Right lobe of liver (tissue), 6 donors: ENCODE measurements around the gene SPRR2F. TPM values are rescaled to one million over a fixed set of nuclear protein-coding genes. Genes with fewer than 3 reads are reported as not detected.
"Not testable (repeated sequence)": the region's sequence is repeated elsewhere in the genome, so short reads cannot be mapped to it uniquely, and the experiment has no call there.

ENCODE experiments used
- ATAC-seq, 4 donors: fragments of 200-7000 bp; cut with Tn5 transposase; one replicate each; pipeline ENCODE4 v1.9.1; 2020; ENCODE audit warnings: mild to moderate bottlenecking in 4 of 4, moderate library complexity in 4 of 4
- DNase-seq, 3 donors: peaks; one replicate each; pipeline ENCODE4 v3.0.0-alpha.2; 2020
- H3K27ac ChIP-seq, 3 donors: fragments of 200-600 bp; one replicate each; pipeline ENCODE4 v1.8.0; 2022
- H3K27me3 ChIP-seq, 2 donors: fragments of 200-600 bp; one replicate each; pipeline ENCODE4 v1.8.0; 2022
- H3K36me3 ChIP-seq, 4 donors: fragments of 200-600 bp; sonication (generic) in 1 of 4; one replicate each; pipeline versions ENCODE4 v1.5.1 to v1.8.0; 2017 to 2022; ENCODE audit warnings: control low read depth in 1 of 4
- H3K4me1 ChIP-seq, 4 donors: fragments of 200-600 bp; sonication (generic) in 1 of 4; one replicate each; pipeline versions ENCODE4 v1.5.1 to v1.8.0; 2017 to 2022; ENCODE audit warnings: control low read depth in 1 of 4
- H3K4me3 ChIP-seq, 3 donors: fragments of 200-600 bp; one replicate each; pipeline ENCODE4 v1.8.0; 2022
- H3K9me3 ChIP-seq, 4 donors: fragments of 200-600 bp; sonication (generic) in 1 of 4; one replicate each; pipeline versions ENCODE4 v1.5.1 to v1.8.0; 2017 to 2022; ENCODE audit warnings: control low read depth in 1 of 4
- CTCF ChIP-seq, 4 donors: fragments of 200-600 bp in 3 of 4; fragments of 450-650 bp in 1 of 4; IDR thresholded peaks; one replicate each; pipeline versions ENCODE4 v1.5.1 to v1.8.0; 2016 to 2022; ENCODE audit warnings: antibody characterized with exemption in 4 of 4, mild to moderate bottlenecking in 2 of 4
- POLR2A ChIP-seq: fragments of 450-650 bp; IDR thresholded peaks from one replicate; pipeline ENCODE4 v1.6.1; 2017; ENCODE audit warnings: antibody characterized with exemption, mild to moderate bottlenecking
- WGBS: methylation state at CpG from one replicate; pipeline ENCODE4 v1.1.6; 2018; ENCODE audit warnings: low coverage, low lambda C conversion rate; ENCODE audit not compliant: insufficient coverage; ENCODE audit errors: missing lambda C conversion rate; 5-methylcytosine and 5-hydroxymethylcytosine counted together
- intact Hi-C, 2 donors: fragments of 100-400 bp; cut with DNase I; formaldehyde crosslinking; loops; one replicate each; pipeline versions ENCODE4 v1.11.2 to v1.14.1; 2022
- total RNA-seq, 6 experiments: library from RNA; depleted of rRNA in 2 of 6; stranded (reverse); fragments of >200 nt in 2 of 6; fragmentation: NEBNext Ultra II Directional in 3 of 6; extraction: Animal tissue kit (Norgen Biotek cat#: 25700) in 3 of 6; gene quantifications; one replicate each; pipeline versions ENCODE4 v1.1.0 to v1.2.4, GENCODE V29; 2016 to 2023
- donor health status: DM: no; HTN: yes; CAD: no.
- donor health status: DM: no; HTN: no; CAD: no.
- donor health status: DM: no; HTN: no; CAD: no.
- donor health status: DM: no; HTN: yes; CAD: no.
- donor health status: DM: no; HTN: yes; CAD: no.

SPRR2F gene
- total RNA-seq, 6 experiments from 2014 or later = not detected

- no peak overlapping the region for H3K4me3 ChIP-seq
- no peaks in the 10 kb centered on the region for H3K4me1 ChIP-seq
- H3K27me3 ChIP-seq = no peaks in the 10 kb centered on the region
- no peak for TF ChIP-seq POLR2A
- no peak for TF ChIP-seq CTCF (IDR thresholded peaks at IDR 0.05)
- no peaks in the 10 kb centered on the region for H3K9me3 ChIP-seq
- H3K27ac ChIP-seq = no peak overlapping the region
- H3K36me3 ChIP-seq = no peaks in the 10 kb centered on the region
- intact Hi-C loops = no loop called here
- 7% methylated on average over 1 of the region's 3 CpGs for WGBS
- DNase-seq (no peak), ATAC-seq (no peak)
Observed at GRCh38 chr1:153140484-153140883, 27.2 kb upstream of the SPRR2F start.

GRCh38 chr1:153133743-153134142 lies 20.4 kb upstream of the SPRR2F start:
- no CpG with 5 or more reads among the region's 2 CpGs for WGBS
- DNase-seq = no peak
- H3K27ac ChIP-seq = no peak overlapping the region
- H3K9me3 ChIP-seq = no peaks in the 10 kb centered on the region
- TF ChIP-seq CTCF (IDR thresholded peaks at IDR 0.05) = no peak
- H3K4me1 ChIP-seq = no peaks in the 10 kb centered on the region
- no peaks in the 10 kb centered on the region for H3K36me3 ChIP-seq
- no peak overlapping the region for H3K4me3 ChIP-seq
- no peak for ATAC-seq
- no peaks in the 10 kb centered on the region for H3K27me3 ChIP-seq
- intact Hi-C loops = no loop called here

GRCh38 chr1:153133267-153133666 lies 20.0 kb upstream of the SPRR2F start:
- intact Hi-C loops = no loop called here
- no peak overlapping the region for H3K27ac ChIP-seq
- H3K36me3 ChIP-seq = no peaks in the 10 kb centered on the region
- H3K9me3 ChIP-seq = no peaks in the 10 kb centered on the region
- TF ChIP-seq CTCF (IDR thresholded peaks at IDR 0.05) (no peak), POLR2A (no peak)
- no peaks in the 10 kb centered on the region for H3K27me3 ChIP-seq
- no peak overlapping the region for H3K4me3 ChIP-seq
- DNase-seq (no peak), ATAC-seq (no peak)
- H3K4me1 ChIP-seq = no peaks in the 10 kb centered on the region
- no CpG with 5 or more reads among the region's 1 CpG for WGBS

- H3K27me3 ChIP-seq, H3K9me3 ChIP-seq, H3K36me3 ChIP-seq, DNase-seq, H3K4me3 ChIP-seq, H3K27ac ChIP-seq, H3K4me1 ChIP-seq, intact Hi-C loops, ATAC-seq: not testable (repeated sequence)
- WGBS = 73% methylated on average over 4 of the region's 4 CpGs
Observed at GRCh38 chr1:153128688-153129087, 15.4 kb upstream of the SPRR2F start.

GRCh38 chr1:153127296-153127695 lies 14.0 kb upstream of the SPRR2F start:
- 39% methylated on average over 2 of the region's 2 CpGs for WGBS
- intact Hi-C loops = no loop called here

More at GRCh38 chr1:153127296-153127695, 14.0 kb upstream of the SPRR2F start:
- no peaks in the 10 kb centered on the region for H3K27me3 ChIP-seq
- no peaks in the 10 kb centered on the region for H3K9me3 ChIP-seq
- H3K4me1 ChIP-seq = no peaks in the 10 kb centered on the region
- DNase-seq (no peak), ATAC-seq (no peak)
- TF ChIP-seq CTCF (IDR thresholded peaks at IDR 0.05) (no peak), POLR2A (no peak)
- no peaks in the 10 kb centered on the region for H3K36me3 ChIP-seq
- no peak overlapping the region for H3K4me3 ChIP-seq
- no peak overlapping the region for H3K27ac ChIP-seq
